ENCODE results near the gene EARS2. TPM values are rescaled to one million over a fixed set of nuclear protein-coding genes. Genes with fewer than 3 reads are reported as not detected.

EARS2 gene
- total and polyA plus RNA-seq, 10 of the 15 experiments (the other 5 are each of a cell fraction or from before 2014, with no cell fraction given) = 12.9 to 65.9 (median 33.5) TPM

- FAIRE-seq (no peak), DNase-seq (ENCODE audit: low read depth, low spot score) (no peak), ATAC-seq (no peak)
- Histone ChIP-seq H3K27ac (ENCODE audit: control insufficient read depth, insufficient read depth) (no peak overlapping the region), H3K9me3 (replicated peaks; ENCODE audit: control insufficient read depth, insufficient read depth, low read length) (no peaks in the 10 kb centered on the region), H4K20me1 (ENCODE audit: control insufficient read depth, insufficient read depth) (no peaks in the 10 kb centered on the region; the same call in 1 of the 2 replicates), H3K4me2 (ENCODE audit: control insufficient read depth, insufficient read depth) (no peak overlapping the region), H3K27me3 (replicated peaks in 1 of 2; ENCODE audit: control insufficient read depth in 2 of 2, insufficient read depth in 2 of 2, low read length in 1 of 2) (no peaks in the 10 kb centered on the region), H2AFZ (ENCODE audit: control insufficient read depth, low read depth, low read length) (no peak overlapping the region), H3K9ac (ENCODE audit: control insufficient read depth, insufficient read depth, low read length) (no peak overlapping the region), H3K4me1 (ENCODE audit: control insufficient read depth, insufficient read depth, low read length) (no peaks in the 10 kb centered on the region), H3K79me2 (ENCODE audit: control insufficient read depth, insufficient read depth, low read length) (no peaks in the 10 kb centered on the region), H3K36me3 (ENCODE audit: control insufficient read depth in 2 of 2, insufficient read depth in 2 of 2, low read length in 1 of 2) (peaks cover 34 to 47% of the 10 kb centered on the region in 2 experiments), H3K4me3 (no peak overlapping the region)
- WGBS (ENCODE audit: insufficient coverage, insufficient replicate concordance, low lambda C conversion rate, missing lambda C conversion rate) = 96% methylated on average over 4 of the region's 4 CpGs
- intact Hi-C loops (cut with micrococcal nuclease; ENCODE audit: unreplicated experiment) (no loop called here), in situ Hi-C loops (cut with MboI) (no loop called here)
- RAD21 ChIA-PET (ENCODE audit: unreplicated experiment) = no interaction called here
- POLR2A ChIA-PET = no interaction called here
- SMC1A ChIA-PET (ENCODE audit: uncharacterized antibody, unreplicated experiment) = interaction anchor here (1.2 kb wide), 1 partner anchor 9 kb away, joined by 3 read pairs; no protein-coding TSS in a partner anchor
- CTCF ChIA-PET = interaction anchor here (0.9 to 1.0 kb wide), 2 partner anchors 23 to 45 kb away, joined by 3 read pairs; no protein-coding TSS in a partner anchor
- TF ChIP-seq NFXL1 (IDR thresholded peaks at IDR 0.05; ENCODE audit: borderline replicate concordance) (no peak), CUX1 (IDR thresholded peaks at IDR 0.05; ENCODE audit: insufficient replicate concordance, low read depth, low read length) (no peak), POU2F2 (IDR thresholded peaks at IDR 0.05; ENCODE audit: borderline replicate concordance, low read depth, low read length) (no peak), BACH1 (IDR thresholded peaks at IDR 0.05; ENCODE audit: borderline replicate concordance) (no peak), FOS (IDR thresholded peaks at IDR 0.05; ENCODE audit: borderline replicate concordance, extremely low read depth, insufficient read length) (no peak), RFX5 (IDR thresholded peaks at IDR 0.05; ENCODE audit: low read depth, low read length) (no peak), E4F1 (IDR thresholded peaks at IDR 0.05; ENCODE audit: borderline replicate concordance, partially characterized antibody) (no peak), MTA3 (IDR thresholded peaks at IDR 0.05; ENCODE audit: borderline replicate concordance, low read length) (no peak), KDM1A (IDR thresholded peaks at IDR 0.05; ENCODE audit: borderline replicate concordance) (no peak), ZNF217 (IDR thresholded peaks at IDR 0.05) (no peak), MXI1 (IDR thresholded peaks at IDR 0.05; ENCODE audit: low read depth, low read length) (no peak), YY1 (IDR thresholded peaks at IDR 0.05; ENCODE audit: low read depth, low read length) (no peak), RELA (IDR thresholded peaks at IDR 0.05; ENCODE audit: borderline replicate concordance, partially characterized antibody) (no peak), TCF3 (IDR thresholded peaks at IDR 0.05; ENCODE audit: borderline replicate concordance, insufficient read depth, low read depth, low read length) (no peak), ZNF24 (IDR thresholded peaks at IDR 0.05) (no peak)
- BruUV-seq (replicated peaks) = no TSS peak
These were observed 76.9 kb downstream of the EARS2 start for GRCh38 chr16:23480257-23480656.

Measured in GM12878 (cell line).